OCI-LY1 (cell line): ENCODE data around the gene ARMC9.

Experiments
- H2AFZ ChIP-seq: fragments of 200-600 bp; sonication (generic), shearing (Covaris generic); 2 replicates; pipeline ENCODE4 v1.6.0; 2014; ENCODE audit warnings: antibody characterized with exemption, mild to moderate bottlenecking, low read length
- H3F3A ChIP-seq: fragments of 200-600 bp; sonication (generic), shearing (Covaris generic); 2 replicates; pipeline ENCODE4 v1.6.0; 2014; ENCODE audit warnings: mild to moderate bottlenecking, antibody characterized with exemption, low read length, moderate library complexity; ENCODE audit not compliant: insufficient read depth
- H3K27ac ChIP-seq: fragments of 200-600 bp; sonication (generic); 2 replicates; pipeline ENCODE4 v1.5.1; 2014; ENCODE audit warnings: low read length, mixed run types, mild to moderate bottlenecking, low read depth; ENCODE audit not compliant: poor library complexity, severe bottlenecking
- H3K27me3 ChIP-seq: fragments of 200-600 bp; sonication (generic); 2 replicates; pipeline ENCODE4 v1.6.0; 2014; ENCODE audit warnings: antibody characterized with exemption, mild to moderate bottlenecking, low read length, moderate library complexity; ENCODE audit not compliant: insufficient read depth
- H3K36me3 ChIP-seq: fragments of 200-600 bp; sonication (generic); 2 replicates; pipeline ENCODE4 v1.6.1; 2014; ENCODE audit warnings: mild to moderate bottlenecking, antibody characterized with exemption, low read length, moderate library complexity, mixed read lengths; ENCODE audit not compliant: insufficient read depth
- H3K4me1 ChIP-seq: fragments of 200-600 bp; sonication (generic); 2 replicates; pipeline ENCODE4 v1.5.1; 2014; ENCODE audit warnings: mild to moderate bottlenecking, low read length, moderate library complexity; ENCODE audit not compliant: insufficient read depth, severe bottlenecking
- H3K4me2 ChIP-seq: fragments of 200-600 bp; sonication (generic), shearing (Covaris generic); 2 replicates; pipeline ENCODE4 v1.6.1; 2014; ENCODE audit warnings: low read length
- H3K4me3 ChIP-seq: fragments of 200-600 bp; sonication (generic); 2 replicates; pipeline ENCODE4 v1.5.1; 2014; ENCODE audit warnings: low read length, low read depth, mild to moderate bottlenecking, mixed read lengths; ENCODE audit not compliant: poor library complexity, severe bottlenecking
- H3K79me2 ChIP-seq: fragments of 200-600 bp; shearing (Covaris generic); 2 replicates; pipeline ENCODE4 v1.6.1; 2016; ENCODE audit warnings: mixed run types, low read length, mixed read lengths; ENCODE audit not compliant: insufficient read depth
- H3K9ac ChIP-seq: fragments of 200-600 bp; sonication (generic), shearing (Covaris generic); 2 replicates; pipeline ENCODE4 v1.6.1; 2014; ENCODE audit warnings: mild to moderate bottlenecking, low read length, mixed read lengths
- H3K9me2 ChIP-seq: fragments of 200-600 bp; sonication (generic), shearing (Covaris generic); 2 replicates; pipeline ENCODE4 v1.6.1; 2014; ENCODE audit warnings: low read depth, mild to moderate bottlenecking, low read length, mixed read lengths
- H3K9me3 ChIP-seq: fragments of 200-600 bp; shearing (Covaris generic); 2 replicates; pipeline ENCODE4 v1.6.1; 2014; ENCODE audit warnings: low read length, mixed read lengths
- H4K20me1 ChIP-seq: fragments of 200-600 bp; sonication (generic), shearing (Covaris generic); 2 replicates; pipeline ENCODE4 v1.6.0; 2016; ENCODE audit warnings: mild to moderate bottlenecking, low read length; ENCODE audit not compliant: insufficient read depth
- EZH2 ChIP-seq: fragments of 200-600 bp; sonication (generic), shearing (Covaris generic); IDR thresholded peaks from 2 replicates; pipeline ENCODE4 v1.8.0; 2017; ENCODE audit warnings: borderline replicate concordance, mixed run types, mild to moderate bottlenecking, antibody characterized with exemption, low read length, moderate library complexity, mixed read lengths
- TF ChIP-seq, protein P1 (sequence below): fragments of 200-600 bp; sonication (generic), shearing (Covaris generic); IDR thresholded peaks from 2 replicates; pipeline ENCODE4 v1.5.1; 2017; ENCODE audit warnings: mild to moderate bottlenecking, antibody characterized with exemption, low read length, moderate library complexity, mixed read lengths

ARMC9 gene

DNA sequence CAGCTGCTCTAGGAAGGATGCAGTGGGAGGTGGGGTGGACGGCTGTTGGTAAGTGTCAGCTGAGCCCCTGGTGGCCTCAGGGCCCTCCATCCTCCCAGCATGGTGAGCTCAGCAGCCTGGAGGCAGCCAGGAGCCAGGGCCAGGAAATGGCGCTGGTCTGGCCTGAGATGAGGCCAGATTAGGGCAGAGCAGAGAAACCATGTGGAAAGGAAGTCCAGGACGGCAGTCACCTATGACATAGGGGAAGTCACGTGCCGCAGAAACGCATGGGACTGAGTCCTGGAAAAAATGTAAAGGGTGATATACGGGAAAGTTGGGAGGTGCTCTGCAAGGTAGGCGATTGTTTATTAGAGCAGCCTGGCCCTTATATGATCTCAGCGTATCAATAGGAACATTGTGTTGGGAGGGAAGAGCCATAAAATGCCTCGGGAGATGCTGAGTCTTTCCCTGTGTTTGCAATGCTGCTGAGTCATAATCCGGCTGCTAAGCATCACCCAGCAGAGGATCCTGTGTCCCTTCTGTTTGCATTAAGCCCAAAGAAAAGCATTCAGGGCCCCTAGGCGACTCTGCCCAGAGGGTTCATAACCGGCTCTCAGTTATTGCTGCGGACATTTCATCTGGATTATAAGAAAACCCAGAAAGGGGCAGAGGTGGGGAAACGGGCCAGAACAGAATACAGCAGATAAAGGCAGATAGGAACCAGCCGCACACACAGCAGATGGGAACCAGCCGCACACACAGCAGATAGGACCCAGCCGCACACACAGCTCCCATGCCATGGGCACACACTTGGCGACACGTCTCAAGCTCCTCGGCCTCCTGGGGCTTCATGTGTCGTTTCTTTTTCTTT, 166.8 kb downstream of the ARMC9 start:
- H4K20me1 ChIP-seq: no peaks in the 10 kb centered on the region
- no peak overlapping the region for H3K27ac ChIP-seq
- no peak overlapping the region for H3K9ac ChIP-seq
- no peak overlapping the region for H3K4me2 ChIP-seq
- no peaks in the 10 kb centered on the region for H3K79me2 ChIP-seq
- H3K4me3 ChIP-seq: no peak overlapping the region
- H3K9me3 ChIP-seq: no peaks in the 10 kb centered on the region
- TF ChIP-seq, protein P1, sequence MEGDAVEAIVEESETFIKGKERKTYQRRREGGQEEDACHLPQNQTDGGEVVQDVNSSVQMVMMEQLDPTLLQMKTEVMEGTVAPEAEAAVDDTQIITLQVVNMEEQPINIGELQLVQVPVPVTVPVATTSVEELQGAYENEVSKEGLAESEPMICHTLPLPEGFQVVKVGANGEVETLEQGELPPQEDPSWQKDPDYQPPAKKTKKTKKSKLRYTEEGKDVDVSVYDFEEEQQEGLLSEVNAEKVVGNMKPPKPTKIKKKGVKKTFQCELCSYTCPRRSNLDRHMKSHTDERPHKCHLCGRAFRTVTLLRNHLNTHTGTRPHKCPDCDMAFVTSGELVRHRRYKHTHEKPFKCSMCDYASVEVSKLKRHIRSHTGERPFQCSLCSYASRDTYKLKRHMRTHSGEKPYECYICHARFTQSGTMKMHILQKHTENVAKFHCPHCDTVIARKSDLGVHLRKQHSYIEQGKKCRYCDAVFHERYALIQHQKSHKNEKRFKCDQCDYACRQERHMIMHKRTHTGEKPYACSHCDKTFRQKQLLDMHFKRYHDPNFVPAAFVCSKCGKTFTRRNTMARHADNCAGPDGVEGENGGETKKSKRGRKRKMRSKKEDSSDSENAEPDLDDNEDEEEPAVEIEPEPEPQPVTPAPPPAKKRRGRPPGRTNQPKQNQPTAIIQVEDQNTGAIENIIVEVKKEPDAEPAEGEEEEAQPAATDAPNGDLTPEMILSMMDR: no peak
- no peak for TF ChIP-seq EZH2
- no peaks in the 10 kb centered on the region for H3K36me3 ChIP-seq
- peaks cover 19% of the 10 kb centered on the region for H3K4me1 ChIP-seq
- H3K9me2 ChIP-seq: no peaks in the 10 kb centered on the region
- H2AFZ ChIP-seq: no peak overlapping the region
- H3F3A ChIP-seq: no peaks in the 10 kb centered on the region
- peaks cover 6% of the 10 kb centered on the region; the same call in 1 of the 2 replicates for H3K27me3 ChIP-seq

GRCh38 chr2:231367178-231367577, 168.7 kb downstream of the ARMC9 start:
- no peak overlapping the region for H3K4me3 ChIP-seq
- no peak overlapping the region for H3K4me2 ChIP-seq
- H3K79me2 ChIP-seq: no peaks in the 10 kb centered on the region
- H3K4me1 ChIP-seq: peaks cover 11% of the 10 kb centered on the region
- no peak overlapping the region for H3K9ac ChIP-seq
- no peaks in the 10 kb centered on the region for H3K9me3 ChIP-seq
- no peak for TF ChIP-seq EZH2
- TF ChIP-seq, protein P1: no peak
- H3K9me2 ChIP-seq: no peaks in the 10 kb centered on the region
- no peaks in the 10 kb centered on the region for H3F3A ChIP-seq
- H3K36me3 ChIP-seq: no peaks in the 10 kb centered on the region
- peaks cover 6% of the 10 kb centered on the region; the same call in 1 of the 2 replicates for H3K27me3 ChIP-seq
- H2AFZ ChIP-seq: no peak overlapping the region
- H4K20me1 ChIP-seq: no peaks in the 10 kb centered on the region
- H3K27ac ChIP-seq: no peak overlapping the region

DNA sequence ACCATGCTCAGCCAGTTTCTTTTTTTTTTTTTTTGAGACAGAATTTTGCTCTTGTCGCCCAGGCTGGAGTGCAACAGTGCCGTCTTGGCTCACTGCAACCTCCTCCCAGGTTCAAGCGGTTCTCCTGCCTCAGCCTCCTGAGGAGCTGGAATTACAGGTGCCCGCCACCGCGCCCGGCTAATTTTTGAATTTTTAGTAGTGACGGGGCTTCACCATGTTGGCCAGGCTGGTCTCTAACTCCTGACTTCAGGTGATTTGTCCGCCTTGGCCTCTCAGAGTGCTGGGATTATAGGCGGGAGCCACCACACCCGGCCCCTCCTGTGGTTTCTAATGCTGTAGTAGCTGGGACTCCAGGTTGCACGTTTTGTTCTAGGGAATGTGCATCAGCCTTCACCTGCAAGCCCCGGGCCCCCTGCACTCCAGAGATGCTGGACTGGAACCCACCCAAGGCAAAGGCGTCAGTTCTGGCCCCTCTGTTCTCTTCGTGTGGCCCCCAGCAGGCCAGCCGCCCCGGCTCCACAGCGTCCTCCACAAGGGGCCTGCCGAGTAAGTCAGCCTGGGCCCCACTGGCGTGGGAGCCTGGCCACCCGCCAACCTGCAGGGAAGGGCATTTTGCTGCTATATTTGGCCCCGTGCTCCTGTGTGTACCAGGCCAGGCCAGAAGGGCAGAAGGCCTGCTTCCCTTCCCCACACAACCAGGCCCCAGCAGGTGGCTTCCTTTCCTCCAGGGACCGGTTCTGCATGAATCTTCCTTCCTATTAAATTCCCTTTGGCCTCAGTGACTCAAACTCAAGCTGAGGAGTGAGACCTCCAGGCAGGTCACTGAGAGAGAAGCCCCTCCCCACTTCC, 171.4 kb downstream of the ARMC9 start:
- H3K27ac ChIP-seq: no peak overlapping the region
- no peaks in the 10 kb centered on the region for H3K79me2 ChIP-seq
- TF ChIP-seq, protein P1: no peak
- no peak for TF ChIP-seq EZH2
- no peaks in the 10 kb centered on the region for H4K20me1 ChIP-seq
- no peak overlapping the region for H2AFZ ChIP-seq
- H3K9ac ChIP-seq: no peak overlapping the region
- H3F3A ChIP-seq: no peaks in the 10 kb centered on the region
- peaks cover 3% of the 10 kb centered on the region for H3K4me1 ChIP-seq
- no peaks in the 10 kb centered on the region for H3K9me3 ChIP-seq
- H3K4me2 ChIP-seq: no peak overlapping the region
- H3K36me3 ChIP-seq: no peaks in the 10 kb centered on the region
- H3K4me3 ChIP-seq: no peak overlapping the region
- H3K27me3 ChIP-seq: peaks cover 6% of the 10 kb centered on the region; the same call in 1 of the 2 replicates
- H3K9me2 ChIP-seq: no peaks in the 10 kb centered on the region
